ENCODE measurements around the gene KCNIP3.

DNA sequence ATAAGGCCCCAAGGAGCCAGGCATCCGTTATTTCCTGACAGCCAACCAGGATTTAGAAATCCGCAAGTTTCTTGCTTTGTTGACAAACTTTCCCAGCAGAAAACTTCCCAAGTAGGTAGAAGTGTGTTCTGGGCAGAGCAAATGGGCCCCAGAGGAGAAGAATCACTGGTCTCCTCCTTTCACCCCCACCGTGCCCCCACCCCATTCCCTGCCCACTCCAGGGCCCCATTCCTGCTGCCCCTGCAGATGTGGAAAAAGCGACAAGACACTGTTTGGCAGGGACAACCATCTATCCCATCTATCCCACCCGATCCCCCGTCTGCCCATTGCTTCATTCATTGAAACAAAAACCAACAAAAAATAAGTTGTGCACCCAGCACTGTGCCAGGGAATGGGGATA is 95.2 kb downstream of the KCNIP3 start:
- TF ChIP-seq MTA1 (IDR thresholded peaks at IDR 0.05; ENCODE audit: borderline replicate concordance), result no peak
- no peak for TF ChIP-seq MXI1 (IDR thresholded peaks at IDR 0.05; ENCODE audit: low read depth, low read length)
- no peak for TF ChIP-seq ETS2 (tag; IDR thresholded peaks at IDR 0.05; ENCODE audit: borderline replicate concordance, poor library complexity, severe bottlenecking)
- TF ChIP-seq ZSCAN29 (IDR thresholded peaks at IDR 0.05), result no peak
- TF ChIP-seq HMGXB4 (CRISPR knock-in tag; IDR thresholded peaks at IDR 0.05), result no peak

Data from K562 (cell line).